ENCODE results near the gene HMGXB4.

The HMGXB4 gene

DNA sequence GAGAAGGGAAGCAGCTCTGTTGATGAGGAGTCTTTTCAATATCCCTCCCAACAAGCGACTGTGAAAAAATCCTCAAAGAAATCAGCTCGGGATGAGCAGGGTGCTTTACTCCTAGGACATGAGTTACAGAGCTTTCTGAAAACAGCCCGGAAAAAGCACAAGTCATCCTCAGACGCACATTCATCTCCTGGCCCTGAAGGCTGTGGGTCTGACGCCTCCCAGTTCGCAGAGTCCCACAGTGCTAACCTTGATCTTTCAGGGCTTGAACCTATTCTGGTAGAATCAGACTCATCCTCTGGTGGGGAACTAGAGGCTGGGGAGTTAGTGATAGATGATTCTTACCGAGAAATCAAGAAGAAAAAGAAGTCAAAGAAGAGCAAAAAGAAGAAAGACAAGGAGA is 7.7 kb downstream of the HMGXB4 start:
- DNase-seq, result no peak

DNA sequence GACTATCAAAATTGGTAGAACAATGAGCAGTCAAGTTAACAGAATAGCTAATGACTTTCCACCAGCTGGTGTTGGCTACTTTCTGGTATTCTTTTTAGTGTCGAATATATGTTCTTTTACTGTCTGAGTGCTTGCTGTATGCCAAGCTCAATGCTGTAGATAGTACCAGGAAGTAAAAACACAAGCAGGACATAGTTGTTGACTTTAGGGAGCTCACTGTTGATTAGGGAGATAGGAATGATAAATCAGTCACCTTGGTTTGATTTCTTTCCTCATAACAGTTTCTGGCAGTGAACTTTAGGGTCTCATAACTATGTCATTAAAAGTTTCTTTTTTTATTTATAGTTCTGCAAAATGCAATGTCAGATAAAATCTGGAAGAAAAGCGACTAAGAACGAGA is 9.0 kb downstream of the HMGXB4 start:
- DNase-seq, result no peak

DNA sequence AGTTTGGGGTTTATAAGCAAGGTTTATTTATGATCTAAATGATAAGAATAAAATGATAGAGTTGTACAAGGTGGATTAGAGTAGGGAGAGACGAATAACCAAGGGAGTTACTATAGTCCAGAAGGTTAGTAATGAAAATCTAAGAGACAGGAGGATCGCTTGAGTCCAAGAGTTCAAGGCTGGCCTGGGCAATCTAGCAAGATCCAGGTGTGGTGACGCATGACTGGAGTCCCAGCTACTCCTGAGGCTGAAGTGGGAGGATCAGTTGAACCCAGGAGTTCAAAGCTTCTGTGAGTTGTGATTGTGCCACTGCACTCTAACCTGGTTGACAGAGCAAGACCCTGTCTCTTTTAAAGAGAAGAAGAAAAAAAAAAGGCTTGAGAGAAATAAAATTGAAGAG is 12.3 kb downstream of the HMGXB4 start:
- DNase-seq, result no peak

DNA sequence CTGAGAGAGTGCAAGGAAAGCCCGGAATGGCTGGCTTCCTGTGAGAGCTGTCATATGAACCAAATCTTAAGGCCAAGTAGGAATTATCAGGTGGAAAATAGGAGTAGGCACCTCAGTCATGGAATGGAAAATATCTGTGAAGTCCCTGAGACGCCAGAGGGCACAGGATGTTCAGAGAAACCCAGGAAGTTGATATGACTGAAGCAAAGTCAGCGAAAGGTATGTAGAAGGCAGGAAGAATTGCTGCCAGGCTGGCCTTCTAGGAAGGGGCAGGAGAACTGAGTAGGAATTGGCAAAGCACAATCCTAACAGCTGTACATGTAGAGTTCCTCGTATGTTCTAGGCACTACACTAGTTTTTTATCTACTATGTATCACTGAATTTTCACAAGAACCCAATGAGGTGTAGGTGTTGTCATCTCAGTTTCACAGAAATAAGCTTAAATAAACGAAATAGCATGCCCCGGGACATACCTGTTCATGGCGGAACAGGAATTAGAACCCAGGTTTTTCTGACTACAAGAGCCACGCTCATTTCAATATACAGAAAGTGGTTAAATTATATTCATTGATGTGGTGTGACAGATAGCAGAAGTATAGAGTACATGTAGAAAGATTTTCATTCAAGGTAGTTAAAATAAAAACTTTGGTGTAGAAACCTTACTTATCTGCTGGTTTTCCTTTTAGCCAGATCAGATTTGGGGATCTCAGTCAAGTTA is 17.0 kb downstream of the HMGXB4 start:
- DNase-seq, result peak; percentile 3

GRCh38 chr22:35275580-35275979 is 18.3 kb downstream of the HMGXB4 start:
- DNase-seq, result no peak

DNA sequence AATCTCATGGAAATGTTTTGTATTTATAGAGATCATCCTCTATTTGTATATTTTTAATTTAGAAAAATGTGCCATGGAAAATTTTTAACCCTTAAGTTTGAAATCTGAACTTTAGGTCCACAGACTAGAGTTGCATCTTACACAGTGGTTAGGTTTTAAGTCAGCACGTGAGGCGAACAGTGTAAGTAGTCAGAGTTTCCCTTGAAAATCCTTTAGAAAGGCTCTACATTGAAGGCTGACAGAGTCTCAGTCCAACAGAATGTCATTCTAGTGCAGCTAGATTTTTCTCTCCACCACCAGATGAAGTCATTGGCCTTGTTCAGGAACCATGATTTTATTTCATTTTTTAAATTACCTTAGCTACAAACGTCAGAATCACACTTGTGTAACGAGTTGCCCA is 18.7 kb downstream of the HMGXB4 start:
- DNase-seq, result no peak

GRCh38 chr22:35288116-35288515 is 30.8 kb downstream of the HMGXB4 start:
- no peak for DNase-seq

DNA sequence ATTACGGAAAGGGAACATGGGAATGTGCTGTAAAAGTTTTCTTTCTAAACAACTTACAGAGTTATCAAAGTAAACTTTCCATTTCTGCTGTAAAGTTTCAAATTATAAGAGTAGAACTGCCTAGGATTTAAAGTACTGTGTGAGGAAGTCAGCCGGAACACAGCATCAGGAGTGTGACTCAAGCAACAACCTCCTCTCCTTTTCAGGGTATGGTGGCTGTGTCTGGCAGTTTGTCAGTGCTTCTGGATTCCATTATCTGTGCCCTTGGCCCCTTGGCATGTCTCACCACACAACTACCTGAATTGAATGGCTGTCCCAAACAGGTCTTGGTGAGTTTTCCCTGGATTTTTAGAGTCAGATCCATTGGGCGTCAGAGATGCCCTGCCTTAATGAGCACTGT is 35.5 kb downstream of the HMGXB4 start:
- no peak for DNase-seq

GRCh38 chr22:35296051-35296450 is 38.8 kb downstream of the HMGXB4 start:
- DNase-seq, result no peak

DNA sequence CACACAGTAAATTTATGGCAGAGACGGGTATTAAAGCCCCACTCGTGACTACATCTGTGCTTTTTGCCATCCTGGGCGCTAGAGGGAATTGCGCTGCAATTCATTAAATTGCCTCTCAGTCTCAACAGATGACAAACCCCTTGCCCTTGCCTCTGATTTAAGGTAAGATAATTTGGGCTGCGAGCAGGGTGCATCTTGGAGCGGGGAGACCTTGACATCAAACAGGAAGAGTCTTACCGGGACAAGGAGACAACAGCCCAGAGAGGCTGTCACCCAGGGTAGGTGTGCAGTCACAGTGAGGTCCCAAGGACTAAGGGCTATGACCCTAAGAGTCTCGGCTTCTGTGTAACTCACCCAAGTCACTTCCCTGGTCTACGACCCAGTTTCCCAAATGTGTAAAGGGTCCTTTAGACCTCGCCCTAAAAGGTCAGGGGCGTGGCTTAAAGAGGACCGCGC is 42.0 kb downstream of the HMGXB4 start:
- peak; percentile 54 for DNase-seq

DNA sequence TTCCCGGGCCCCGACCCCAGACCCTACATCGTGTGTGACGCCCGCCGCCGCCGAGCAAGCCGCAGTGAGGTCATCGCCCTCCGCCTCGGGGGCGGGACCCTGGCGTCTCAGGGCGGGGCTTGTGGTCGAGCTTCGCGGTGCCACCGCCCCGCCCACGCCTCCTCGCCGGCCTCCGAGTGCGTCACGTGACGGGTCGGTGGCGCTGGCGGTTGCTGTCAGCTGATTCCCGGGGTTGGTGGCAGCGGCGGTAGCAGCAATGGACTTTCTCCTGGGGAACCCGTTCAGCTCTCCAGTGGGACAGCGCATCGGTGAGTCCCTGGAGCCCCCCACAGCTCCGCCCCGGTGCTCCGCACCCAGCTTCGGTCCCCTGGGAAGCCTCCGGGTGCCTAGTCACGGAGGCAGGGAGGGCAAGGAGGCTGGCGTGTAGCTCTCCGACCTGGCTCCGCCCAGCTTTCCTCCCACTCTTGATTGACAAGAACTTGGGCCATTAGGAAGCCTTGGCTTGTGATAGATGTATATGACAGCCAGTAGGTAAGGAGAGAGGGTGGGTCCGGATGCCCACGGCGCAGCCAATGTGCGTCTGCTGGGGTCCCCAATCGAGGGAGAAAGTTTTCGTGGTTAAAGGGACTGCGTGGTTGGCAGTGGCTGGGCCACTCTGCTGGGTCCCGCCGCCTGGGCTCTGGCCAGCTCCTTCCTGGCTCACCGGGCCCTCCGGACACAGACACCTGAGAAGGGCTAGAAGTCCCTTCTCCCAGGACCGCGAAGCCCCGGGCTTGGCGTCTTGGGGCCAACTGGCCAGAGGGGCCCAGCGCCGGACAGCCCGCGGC is 42.6 kb downstream of the HMGXB4 start, which contains the start of gene TOM1:
Gene TOM1 (plus strand): TSS at position 222 of the 827 bp plus-strand sequence. CDS start 35 bp downstream, at position 257.
- peak; percentile 98 for DNase-seq

GRCh38 chr22:35301372-35301874 is 44.1 kb downstream of the HMGXB4 start:
- DNase-seq, result no peak

- DNase-seq, result no peak
Observed at GRCh38 chr22:35303029-35303624, 45.8 kb downstream of the HMGXB4 start.

GRCh38 chr22:35305525-35306070 is 48.3 kb downstream of the HMGXB4 start:
- no peak for DNase-seq

- peak; percentile 17 for DNase-seq
Observed at GRCh38 chr22:35306350-35306967, 49.2 kb downstream of the HMGXB4 start.

DNA sequence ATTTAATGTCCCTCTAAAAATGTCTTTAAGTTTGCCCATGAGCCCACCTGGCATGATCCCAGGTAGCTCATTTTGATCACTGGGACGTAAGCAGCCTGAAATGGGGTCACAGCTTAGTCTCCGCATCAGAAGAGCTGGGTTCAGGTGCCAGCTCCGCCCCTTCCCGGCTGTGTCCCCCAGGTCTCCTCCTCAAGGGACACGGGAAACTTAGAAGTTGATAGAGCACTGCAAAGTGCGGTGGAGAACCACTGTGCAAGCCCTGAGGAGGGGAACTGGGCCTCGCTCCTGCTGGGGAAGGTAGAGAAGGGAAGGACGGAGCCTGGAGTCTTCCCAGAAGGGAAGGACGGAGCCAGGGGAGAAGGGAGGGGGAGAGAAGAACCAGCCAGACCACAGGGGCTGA is 50.1 kb downstream of the HMGXB4 start:
- no peak for DNase-seq

DNA sequence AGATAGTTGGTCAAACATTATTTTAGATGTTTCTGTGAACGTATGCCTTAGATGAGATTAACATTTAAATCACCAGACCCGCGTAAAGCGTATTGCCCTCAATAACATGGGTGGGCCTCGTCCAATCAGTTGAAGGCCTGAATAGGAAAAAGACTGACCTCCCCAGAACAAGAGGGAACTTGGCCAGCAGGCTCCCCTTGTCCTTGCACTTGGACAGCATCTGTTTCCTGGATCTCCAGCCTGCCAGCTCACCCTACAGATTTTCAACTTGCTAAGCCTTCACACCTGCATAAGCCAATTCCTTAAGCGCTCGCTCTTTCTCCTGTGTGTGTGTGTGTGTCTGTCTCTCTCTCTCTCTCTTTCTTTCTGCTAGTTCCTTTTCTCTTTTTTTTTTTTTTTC is 50.6 kb downstream of the HMGXB4 start:
- DNase-seq, result no peak

- DNase-seq, result no peak
Observed at GRCh38 chr22:35308480-35309021, 51.3 kb downstream of the HMGXB4 start.

DNA sequence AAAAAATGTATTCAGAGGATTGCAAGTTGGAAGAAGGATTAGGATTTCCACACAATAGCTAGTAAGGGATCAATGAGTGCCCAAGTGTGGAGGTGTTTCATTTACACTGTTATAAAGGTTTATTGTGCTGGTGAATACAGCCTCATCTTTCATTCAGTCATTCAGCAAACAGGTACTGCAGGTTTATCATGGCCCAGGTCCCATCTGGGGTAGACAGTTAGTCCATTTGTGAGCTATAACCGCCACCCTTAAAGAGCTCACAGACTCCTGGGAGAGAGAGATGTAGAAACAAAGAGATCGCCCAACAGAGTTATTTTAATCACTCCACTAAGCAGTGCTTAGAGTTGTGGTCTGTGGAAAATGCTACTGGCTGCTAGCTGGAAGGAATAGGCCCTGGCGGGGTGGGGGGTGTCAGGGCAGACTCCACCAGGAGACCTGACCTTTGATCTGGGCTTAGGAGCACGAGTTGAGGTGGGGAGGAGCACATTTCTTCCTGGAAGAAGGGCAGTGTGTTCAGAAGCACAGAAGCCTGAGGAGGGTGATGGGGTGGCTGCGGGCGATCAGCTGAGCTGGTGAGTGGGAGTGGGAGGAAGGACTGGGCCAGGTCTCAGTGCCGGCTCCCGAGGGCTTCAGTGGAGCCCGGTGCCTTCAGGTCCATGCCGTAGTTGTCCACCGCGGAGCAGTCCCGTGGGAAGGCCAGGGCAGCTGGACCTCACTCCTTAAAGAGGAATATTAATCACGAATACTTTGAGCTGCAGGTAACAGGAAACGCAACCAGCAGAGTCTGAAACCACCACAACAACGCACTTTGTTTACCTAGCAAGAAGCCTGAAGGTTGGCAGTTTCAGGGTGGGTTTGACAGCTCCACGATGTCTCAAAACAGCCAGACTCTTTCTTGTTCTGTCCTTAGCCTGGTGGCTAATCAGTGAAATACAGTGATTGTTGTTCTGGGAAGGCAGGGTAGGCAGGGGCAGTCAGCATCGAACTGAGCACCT is 53.6 kb downstream of the HMGXB4 start:
- no peak for DNase-seq

- no peak for DNase-seq
Observed at GRCh38 chr22:35311551-35311999, 54.3 kb downstream of the HMGXB4 start.

Data from CD4-positive, alpha-beta T cell treated with Interleukin-6 for 4 hours (primary cell).